Measurements from ENCODE around the gene CARM1.
A peak's percentile ranks its signal among the peaks of the same experiment; 100 is the strongest.

Gene CARM1

GRCh38 chr19:10861103-10861651 is 10.2 kb upstream of the CARM1 start:
- Histone ChIP-seq H3K4me3 (ENCODE audit: low read depth, low read length) (no peak overlapping the region), H3K36me3 (no peaks in the 10 kb centered on the region), H3K27me3 (ENCODE audit: insufficient read depth, low read depth, severe bottlenecking) (no peaks in the 10 kb centered on the region), H3K9me3 (ENCODE audit: severe bottlenecking) (no peaks in the 10 kb centered on the region), H3K27ac (no peak overlapping the region)
- peak; percentile 61 for DNase-seq
- TF ChIP-seq CTCF (IDR thresholded peaks at IDR 0.05; ENCODE audit: low read depth, low read length): peak; percentile 60

DNA sequence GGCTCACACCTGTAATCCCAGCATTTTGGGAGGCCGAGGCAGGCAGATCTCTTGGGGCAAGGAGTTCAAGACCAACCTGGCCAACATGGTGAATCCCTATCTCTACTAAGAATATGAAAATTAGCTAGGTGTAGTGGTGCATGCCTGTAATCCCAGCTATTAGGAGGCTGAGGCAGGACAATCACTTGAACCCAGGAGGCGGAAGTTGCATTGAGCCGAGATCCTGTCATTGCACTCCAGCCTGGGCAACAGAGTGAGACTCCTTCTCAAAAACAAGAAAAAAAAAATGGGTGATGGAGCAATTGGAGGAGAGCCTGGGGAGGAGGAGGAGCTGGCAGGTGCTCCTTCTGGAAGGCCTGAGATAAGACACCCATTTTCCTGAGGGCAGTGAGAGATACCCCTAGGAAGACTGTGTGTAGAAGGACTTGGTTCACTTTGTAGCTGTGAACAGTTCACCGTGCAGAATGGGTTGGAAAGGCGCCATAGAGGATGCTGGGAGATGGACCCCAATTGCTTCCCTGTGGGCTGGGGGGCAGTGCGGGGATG is 8.7 kb upstream of the CARM1 start:
- no peaks in the 10 kb centered on the region for H3K36me3 ChIP-seq
- H3K27ac ChIP-seq: no peak overlapping the region
- H3K27me3 ChIP-seq (ENCODE audit: insufficient read depth, low read depth, severe bottlenecking): no peaks in the 10 kb centered on the region
- no peak for TF ChIP-seq CTCF (IDR thresholded peaks at IDR 0.05; ENCODE audit: low read depth, low read length)
- H3K4me3 ChIP-seq (ENCODE audit: low read depth, low read length): no peak overlapping the region
- DNase-seq: no peak
- H3K9me3 ChIP-seq (ENCODE audit: severe bottlenecking): no peaks in the 10 kb centered on the region

GRCh38 chr19:10863107-10863717 is 8.1 kb upstream of the CARM1 start:
- H3K9me3 ChIP-seq (ENCODE audit: severe bottlenecking): no peaks in the 10 kb centered on the region
- no peaks in the 10 kb centered on the region for H3K36me3 ChIP-seq
- TF ChIP-seq CTCF (IDR thresholded peaks at IDR 0.05; ENCODE audit: low read depth, low read length): no peak
- no peaks in the 10 kb centered on the region for H3K27me3 ChIP-seq (ENCODE audit: insufficient read depth, low read depth, severe bottlenecking)
- no peak overlapping the region for H3K27ac ChIP-seq
- no peak overlapping the region for H3K4me3 ChIP-seq (ENCODE audit: low read depth, low read length)
- no peak for DNase-seq

GRCh38 chr19:10864538-10864899 is 6.8 kb upstream of the CARM1 start:
- DNase-seq: peak; percentile 87
- Histone ChIP-seq H3K9me3 (ENCODE audit: severe bottlenecking) (no peaks in the 10 kb centered on the region), H3K27me3 (ENCODE audit: insufficient read depth, low read depth, severe bottlenecking) (no peaks in the 10 kb centered on the region), H3K36me3 (no peaks in the 10 kb centered on the region), H3K27ac (peak overlapping the region; percentile 60), H3K4me3 (ENCODE audit: low read depth, low read length) (peak overlapping the region; percentile 12)
- TF ChIP-seq CTCF (IDR thresholded peaks at IDR 0.05; ENCODE audit: low read depth, low read length): peak; percentile 87

GRCh38 chr19:10866495-10866894 is 4.9 kb upstream of the CARM1 start:
- no peaks in the 10 kb centered on the region for H3K9me3 ChIP-seq (ENCODE audit: severe bottlenecking)
- H3K27ac ChIP-seq: no peak overlapping the region
- H3K4me3 ChIP-seq (ENCODE audit: low read depth, low read length): no peak overlapping the region
- no peak for DNase-seq
- H3K36me3 ChIP-seq: no peaks in the 10 kb centered on the region
- H3K27me3 ChIP-seq (ENCODE audit: insufficient read depth, low read depth, severe bottlenecking): no peaks in the 10 kb centered on the region
- TF ChIP-seq CTCF (IDR thresholded peaks at IDR 0.05; ENCODE audit: low read depth, low read length): no peak
